GM21515 (cell line): Measurements from ENCODE around the gene GABARAP.

Experiments used
- ATAC-seq: cut with Tn5 transposase; IDR thresholded peaks from one replicate; pipeline ENCODE4 v1.9.1; 2021; ENCODE audit not compliant: unreplicated experiment

GABARAP gene

DNA sequence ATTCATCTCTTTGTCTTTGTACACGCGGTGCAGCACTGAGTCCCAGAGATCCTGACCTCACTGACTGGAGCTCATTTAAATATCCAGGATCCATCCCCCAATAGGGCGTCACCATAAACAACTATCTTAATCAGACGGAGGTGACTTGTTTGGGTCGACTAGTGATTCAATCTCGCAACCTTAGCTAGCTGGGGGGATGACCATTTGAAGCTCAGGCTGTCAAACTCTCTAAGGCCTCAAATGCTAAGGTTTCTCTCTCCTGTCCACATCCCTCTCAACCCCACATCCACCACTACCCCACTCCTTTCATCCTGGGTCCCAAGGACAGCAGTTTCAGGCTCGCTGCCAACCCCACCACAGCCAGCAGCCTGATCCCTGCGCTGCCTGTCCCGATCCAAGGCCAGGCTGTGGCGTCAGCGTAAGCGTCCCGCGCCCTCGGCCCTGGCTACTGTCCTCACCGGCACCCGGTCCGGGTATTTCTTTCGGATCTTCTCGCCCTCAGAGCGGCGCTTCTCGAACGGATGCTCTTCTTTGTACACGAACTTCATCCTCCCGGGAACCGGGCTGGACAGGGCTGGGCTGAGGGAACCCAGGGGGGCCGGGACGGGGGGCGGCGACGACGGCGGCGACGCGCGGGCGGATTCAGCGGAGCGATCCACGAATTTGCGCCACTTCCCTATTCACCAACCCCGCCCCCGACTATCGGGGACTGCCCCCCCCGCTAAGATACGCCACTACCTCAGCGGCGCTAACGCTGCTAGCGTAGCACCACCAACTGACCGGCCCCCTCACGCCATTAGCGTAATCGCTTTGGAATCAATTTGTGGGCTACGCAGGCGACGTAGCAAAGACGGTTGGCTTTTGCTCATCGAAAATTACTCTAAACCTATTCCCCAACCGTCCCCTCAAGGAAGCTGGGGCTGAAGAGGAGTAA is at the start of gene GABARAP:
GABARAP (minus strand) TSS at position 667 of the 934 bp plus-strand sequence; CDS start at position 548, 119 bp downstream.
- ATAC-seq: peak; percentile 20

DNA sequence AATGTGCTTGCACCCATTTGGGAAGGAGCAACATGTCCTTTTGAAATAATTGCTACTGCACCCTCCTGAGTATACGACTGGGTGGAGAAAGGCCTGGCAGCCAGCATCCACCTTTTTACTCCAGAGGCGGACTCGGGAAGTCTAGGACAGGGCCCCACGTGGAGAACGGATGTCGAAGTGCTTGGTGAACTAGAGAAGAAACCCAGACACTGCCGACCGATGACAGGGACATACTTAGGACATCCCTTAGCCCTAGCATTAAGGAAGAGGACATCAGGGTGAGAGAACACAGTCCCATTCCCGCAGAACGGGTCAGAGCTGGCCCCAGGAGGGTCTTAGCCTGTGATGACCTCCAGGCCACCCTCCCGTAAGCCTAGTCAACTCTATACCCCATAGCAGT is 48.4 kb upstream of the GABARAP start:
- no peak for ATAC-seq

DNA sequence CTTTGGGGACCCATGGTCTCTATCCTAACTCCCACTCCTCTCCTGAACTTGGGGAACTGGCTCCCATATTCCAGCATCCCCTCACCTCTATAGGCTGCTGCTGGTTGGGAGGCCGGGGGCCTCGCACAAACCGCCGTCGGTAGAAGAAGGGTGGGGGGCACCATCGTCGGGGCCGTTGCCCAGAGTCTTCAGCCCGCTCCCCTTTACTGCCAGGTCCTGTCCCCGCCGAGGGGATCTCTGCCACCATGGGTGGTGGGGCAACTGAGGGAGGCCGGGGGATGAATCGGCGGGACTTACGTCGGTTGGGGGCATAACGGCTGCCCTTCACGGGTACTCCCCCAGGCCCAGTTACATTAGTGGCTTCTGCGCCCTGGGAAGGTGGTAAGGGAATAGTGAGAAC is 47.9 kb upstream of the GABARAP start:
- ATAC-seq: no peak

DNA sequence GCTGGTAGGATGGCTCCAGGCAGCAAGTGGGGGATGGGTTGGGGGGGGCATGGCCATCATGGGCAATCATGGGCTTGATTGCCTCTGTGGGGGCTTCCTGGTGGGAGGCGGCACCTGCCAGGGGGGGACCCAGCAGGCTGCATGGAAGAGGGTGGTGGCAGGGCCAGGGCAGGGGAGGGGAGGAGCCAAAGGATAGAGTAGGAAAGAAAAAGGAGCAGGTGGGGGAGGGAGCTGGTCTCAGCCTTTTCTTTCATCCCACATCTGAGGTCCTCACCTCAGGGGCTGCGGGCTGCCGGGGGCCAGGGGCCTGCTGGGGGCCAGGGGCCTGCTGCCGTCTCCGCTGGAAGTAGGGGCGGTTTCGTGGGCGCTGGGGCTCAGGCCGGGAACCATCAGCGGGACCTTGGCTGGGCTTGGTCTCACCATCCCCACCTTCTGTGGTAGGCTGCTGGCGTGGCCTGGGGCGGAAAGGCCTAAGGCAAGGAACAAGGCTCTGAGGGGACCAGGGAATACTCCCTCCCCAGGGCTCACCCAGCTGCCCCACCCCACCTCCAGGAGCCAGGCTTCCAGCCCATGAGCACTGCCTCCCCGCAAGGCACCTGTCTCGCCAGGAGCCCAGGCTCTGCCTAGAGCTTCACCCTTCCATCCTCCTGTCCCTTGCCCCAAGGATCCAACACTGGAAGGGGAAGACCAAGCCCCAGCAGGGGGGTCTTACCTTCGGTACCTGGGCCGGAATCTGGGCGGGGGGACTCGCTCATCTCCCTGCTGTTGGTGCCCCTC is 47.2 kb upstream of the GABARAP start:
- ATAC-seq: no peak

DNA sequence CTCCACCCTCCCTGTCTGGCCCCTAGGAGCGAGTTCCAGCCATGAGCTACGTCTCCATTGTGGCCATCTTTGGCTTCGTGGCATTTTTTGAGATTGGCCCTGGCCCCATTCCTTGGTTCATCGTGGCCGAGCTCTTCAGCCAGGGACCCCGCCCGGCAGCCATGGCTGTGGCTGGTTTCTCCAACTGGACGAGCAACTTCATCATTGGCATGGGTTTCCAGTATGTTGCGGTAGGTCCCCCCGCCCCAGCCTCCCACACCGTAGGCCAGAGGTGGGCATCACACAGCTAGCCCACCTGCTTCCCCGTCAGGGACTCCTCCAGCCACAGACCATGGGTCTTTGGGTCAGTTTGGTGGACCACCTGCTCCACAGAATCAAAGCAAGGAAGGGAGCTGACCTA is 43.4 kb upstream of the GABARAP start:
- no peak for ATAC-seq

DNA sequence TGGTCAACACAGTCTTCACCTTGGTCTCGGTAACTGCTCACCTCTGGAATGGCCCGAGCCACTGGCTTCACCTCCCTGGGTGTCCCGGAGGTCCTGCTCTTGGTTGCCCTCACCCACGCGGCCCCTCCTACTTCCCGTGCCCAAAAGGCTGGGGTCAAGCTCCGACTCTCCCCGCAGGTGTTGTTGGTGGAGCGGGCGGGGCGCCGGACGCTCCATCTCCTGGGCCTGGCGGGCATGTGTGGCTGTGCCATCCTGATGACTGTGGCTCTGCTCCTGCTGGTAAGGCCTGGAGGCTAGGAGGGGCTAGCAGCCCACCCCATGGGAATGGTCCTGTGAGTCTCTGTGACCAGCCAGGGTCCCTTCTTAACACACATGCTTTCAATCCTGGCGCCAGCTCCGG is 42.7 kb upstream of the GABARAP start:
- no peak for ATAC-seq

DNA sequence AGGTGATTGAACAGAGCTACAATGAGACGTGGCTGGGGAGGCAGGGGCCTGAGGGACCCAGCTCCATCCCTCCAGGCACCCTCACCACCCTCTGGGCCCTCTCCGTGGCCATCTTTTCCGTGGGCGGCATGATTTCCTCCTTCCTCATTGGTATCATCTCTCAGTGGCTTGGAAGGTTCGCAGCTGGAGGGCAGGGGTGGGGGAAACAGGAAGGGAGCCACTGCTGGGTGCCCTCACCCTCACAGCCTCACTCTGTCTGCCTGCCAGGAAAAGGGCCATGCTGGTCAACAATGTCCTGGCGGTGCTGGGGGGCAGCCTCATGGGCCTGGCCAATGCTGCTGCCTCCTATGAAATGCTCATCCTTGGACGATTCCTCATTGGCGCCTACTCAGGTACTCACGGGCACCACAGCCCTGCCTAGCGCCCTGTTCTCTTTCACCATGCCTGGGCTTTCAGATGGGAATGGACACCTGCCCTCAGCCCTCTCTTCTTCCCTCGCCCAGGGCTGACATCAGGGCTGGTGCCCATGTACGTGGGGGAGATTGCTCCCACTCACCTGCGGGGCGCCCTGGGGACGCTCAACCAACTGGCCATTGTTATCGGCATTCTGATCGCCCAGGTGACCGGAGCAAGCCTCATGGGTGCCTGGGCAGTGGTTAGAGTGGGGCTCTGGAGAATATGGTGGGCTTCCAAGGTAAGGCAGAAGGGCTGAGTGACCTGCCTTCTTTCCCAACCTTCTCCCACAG is 41.4 kb upstream of the GABARAP start:
- ATAC-seq: no peak

DNA sequence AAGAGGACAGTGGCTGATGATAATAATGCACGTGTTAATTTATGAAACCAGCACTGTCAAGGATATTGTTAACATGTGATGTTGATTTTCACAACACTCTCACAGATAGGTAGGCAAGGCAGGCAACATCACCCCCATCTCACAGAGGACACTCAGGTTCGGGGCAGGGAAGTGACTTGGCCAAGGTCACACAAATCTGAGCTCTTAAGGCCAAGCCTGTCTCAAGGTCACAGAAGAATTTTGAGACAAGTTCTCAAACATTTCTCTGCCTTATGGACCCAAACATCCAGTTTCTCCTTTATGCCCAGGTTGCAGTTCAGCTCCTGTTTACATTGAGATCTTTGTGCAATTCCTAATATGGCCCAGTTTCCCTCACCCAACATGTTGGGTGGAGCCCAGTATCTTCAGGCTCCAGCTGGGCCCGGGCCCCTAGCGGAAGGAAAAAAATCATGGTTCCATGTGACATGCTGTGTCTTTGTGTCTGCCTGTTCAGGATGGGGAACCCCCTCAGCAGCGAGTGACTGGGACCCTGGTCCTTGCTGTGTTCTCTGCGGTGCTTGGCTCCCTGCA is 40.6 kb upstream of the GABARAP start:
- ATAC-seq: no peak

DNA sequence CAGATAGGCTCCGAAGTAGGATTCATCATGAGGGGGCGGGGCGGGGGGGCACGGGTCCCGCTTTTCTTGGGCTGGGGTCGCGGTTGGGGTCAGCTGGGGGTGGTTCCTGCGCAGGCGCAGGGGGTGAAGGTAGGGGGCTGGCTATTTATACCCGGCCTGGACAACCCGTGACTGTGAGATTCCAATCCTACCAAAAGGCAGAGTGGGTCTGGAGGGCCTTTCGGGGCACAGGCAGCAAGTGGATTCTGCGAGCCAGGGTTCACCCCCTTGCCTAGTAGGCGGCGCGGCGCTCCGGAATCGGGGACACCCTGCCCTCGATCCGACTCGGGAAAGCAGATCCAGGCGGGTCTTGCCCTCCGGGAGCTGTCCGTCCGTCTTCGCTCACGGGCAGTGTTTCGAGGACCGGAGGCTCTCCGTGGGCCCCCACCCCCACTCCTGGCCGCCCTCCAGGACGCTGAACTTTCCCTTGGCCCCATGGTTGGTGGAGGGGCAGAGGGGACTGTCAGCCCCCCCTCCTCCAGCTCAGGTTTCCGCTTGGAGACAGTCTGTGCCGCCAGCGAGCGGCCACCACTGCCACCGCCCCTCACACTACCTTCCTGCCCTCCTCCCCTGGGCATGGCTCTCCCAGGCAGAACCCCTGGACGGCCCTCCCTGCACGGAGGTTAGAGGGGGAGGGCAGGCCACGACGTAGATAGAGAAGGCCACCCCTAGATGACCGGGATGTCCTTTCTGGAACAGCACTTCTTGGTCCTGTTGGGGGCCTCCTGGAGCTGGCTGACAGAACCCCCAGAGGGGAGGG is 39.9 kb upstream of the GABARAP start:
- no peak for ATAC-seq

DNA sequence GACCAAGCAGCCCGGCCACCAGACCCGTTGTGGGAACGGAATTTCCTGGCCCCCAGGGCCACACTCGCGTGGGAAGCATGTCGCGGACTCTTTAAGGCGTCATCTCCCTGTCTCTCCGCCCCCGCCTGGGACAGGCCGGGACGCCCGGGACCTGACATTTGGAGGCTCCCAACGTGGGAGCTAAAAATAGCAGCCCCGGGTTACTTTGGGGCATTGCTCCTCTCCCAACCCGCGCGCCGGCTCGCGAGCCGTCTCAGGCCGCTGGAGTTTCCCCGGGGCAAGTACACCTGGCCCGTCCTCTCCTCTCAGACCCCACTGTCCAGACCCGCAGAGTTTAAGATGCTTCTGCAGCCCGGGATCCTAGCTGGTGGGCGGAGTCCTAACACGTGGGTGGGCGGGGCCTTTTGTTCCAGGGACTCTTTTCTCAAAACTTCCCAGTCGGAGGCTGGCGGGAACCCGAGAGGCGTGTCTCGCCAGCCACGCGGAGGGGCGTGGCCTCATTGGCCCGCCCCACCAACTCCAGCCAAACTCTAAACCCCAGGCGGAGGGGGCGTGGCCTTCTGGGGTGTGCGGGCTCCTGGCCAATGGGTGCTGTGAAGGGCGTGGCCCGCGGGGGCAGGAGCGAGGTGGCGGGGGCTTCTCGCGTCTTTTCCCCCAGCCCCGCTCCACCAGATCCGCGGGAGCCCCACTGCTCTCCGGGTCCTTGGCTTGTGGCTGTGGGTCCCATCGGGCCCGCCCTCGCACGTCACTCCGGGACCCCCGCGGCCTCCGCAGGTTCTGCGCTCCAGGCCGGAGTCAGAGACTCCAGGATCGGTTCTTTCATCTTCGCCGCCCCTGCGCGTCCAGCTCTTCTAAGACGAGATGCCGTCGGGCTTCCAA is 39.1 kb upstream of the GABARAP start, which contains the start of gene SLC2A4:
SLC2A4 (plus strand) TSS at position 645 of the 879 bp plus-strand sequence; CDS start at position 862, 217 bp downstream.
- ATAC-seq: no peak

DNA sequence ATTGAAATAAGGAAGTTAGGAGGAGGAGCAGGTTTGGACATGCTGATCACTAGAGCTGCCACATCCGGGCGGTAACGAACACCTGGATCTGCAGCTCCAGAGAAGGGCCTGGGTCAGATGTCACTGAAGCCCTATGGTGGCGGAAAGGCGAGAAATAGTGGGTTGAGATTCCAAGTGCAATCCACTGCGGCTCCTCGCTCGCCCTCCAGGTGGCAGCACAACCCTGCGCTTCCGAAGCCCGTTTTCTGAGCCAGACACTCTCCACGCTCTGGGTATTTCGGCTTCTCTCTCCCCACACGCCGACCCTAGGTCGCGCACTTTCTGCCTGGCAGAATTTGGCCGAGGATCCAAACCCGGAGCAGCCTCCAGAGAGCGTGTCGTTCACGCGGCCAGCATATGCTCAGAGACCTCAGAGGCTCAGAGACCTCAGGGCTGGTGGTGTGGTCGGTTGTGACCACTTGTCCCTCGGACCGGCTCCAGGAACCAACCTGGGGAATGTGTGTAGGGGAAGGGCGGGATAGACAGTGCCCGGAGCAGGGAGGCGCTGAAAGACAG is 38.3 kb upstream of the GABARAP start:
- no peak for ATAC-seq

DNA sequence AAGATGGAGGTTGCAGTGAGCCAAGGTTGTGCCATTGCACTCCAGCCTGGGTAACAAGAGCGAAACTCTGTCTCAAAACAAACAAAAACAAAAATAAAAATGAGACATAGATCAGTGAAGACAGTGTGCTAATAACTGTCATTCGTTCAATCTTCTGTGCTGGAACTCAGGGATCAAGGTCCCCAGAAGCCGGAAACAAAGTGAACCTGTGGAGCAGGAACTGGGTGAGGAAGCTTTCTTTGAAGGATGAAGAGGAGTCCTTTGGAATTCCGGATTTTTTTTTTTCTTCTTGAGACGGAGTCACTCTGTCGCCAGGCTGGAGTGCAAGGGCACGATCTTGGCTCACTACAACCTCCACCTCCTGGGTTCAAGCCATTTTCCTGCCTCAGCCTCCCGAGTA is 37.2 kb upstream of the GABARAP start:
- ATAC-seq: no peak

DNA sequence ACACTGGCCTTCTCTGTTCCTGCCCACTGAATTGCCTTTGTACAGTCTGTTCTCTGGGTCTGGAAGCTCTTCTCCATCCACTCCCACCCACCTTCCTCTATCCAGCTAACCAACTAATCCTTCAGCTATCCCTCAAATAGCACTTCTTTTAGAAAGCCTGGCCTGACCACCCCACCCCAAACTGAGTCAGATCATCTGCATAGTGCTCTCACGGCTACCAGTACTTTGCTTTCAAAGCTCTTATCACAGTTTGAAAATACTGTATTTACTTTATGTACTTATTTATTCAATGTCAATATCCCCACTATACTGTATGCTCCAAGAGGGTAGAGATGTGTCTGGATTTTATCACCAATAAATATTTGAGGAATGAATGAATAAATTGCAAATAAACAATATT is 24.5 kb upstream of the GABARAP start:
- ATAC-seq: no peak

DNA sequence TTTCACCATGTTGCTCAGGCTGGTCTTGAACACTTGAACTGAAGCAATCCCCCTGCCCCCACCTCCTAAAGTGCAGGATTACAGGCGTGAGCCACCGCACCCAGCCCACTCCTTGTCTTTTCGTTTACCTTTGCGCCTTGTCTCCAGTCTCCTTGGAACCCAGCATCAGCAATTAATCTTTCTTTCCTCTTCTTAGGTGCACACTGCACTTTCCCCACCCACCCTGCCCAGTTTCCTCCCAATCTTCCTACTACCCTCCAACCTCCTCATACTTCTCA is 21.5 kb upstream of the GABARAP start:
- ATAC-seq: no peak

DNA sequence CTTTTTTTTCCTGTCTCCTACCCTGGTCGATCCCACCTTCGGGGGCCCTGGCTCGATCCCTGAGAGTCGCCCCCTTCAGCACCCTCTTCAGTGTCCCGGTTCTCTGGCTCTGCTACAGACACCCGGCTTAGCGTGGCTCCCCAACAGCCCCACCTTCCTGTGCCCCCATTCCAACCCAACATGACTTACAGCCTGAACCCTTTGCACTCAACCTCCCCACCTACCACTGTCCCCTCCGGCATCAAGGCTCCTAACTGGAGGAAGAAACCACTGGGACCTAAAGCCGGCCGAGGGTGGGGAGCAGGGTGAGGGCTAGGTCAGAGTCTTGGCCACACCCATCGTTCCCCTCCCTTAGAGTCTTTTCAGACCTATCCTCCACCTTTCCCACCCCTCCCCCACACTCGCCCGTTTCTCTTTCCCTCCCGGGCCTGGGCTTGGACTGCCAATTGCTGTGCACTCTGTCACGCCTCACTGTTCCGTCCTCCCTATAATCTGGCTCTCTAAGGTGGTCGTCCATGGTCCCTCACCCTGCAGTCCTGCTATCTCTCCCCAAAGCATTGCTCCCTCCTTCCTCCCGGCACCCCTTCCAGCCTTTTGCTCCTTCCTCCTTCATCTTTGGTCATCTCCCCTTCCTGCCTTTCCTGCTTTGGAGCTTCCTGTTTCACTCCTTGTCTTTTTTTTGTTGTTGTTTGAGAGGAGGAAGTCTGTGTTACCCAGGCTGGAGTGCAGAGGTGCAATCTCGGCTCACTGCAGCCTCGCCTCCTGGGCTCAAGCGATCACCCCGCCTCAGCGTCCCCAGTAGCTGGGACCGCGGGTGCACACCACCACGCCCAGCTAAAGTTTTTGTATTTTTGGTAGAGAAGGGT is 20.9 kb upstream of the GABARAP start:
- ATAC-seq: no peak

DNA sequence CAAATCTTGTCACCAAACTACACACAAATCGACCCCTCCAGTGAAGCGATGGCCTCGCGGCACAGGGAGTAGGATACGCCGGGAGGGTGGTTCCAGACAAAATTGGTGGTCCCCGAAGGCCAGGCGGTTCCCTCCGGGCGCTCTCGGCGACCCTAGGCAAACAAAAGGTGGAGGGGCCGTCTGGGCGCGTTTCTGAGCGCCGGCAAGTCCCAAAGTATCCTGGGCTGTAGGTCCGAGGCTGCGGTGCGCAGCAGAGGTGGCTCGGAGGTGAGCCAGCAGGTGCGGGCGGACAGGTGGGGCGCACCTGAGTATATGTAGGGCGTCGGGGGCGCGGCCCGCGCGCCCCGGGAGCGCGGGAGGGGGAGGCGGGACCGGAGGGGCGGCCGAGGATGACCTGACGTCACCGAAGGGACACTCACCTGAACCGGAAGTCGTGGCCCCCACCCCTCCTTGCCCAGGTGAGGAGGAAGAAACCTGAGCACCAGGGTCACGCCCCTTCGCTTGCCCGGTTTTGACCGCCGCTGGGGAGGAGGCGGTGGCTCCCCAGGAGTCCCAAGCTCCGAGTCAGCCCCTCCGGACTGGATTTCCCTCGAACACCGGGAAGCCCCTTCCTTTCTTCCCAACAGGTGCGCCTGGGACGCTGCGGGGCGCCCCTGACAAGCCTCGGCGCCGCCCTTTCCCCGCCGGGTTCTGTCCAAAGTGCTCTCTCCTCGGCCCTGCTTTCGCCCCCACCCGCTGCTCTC is 20.1 kb upstream of the GABARAP start, which contains the start of gene CLDN7:
CLDN7 (minus strand) TSS at position 287 of the 743 bp plus-strand sequence. CDS start 435 bp downstream, outside the sequence.
- no peak for ATAC-seq
